PFSK-1 (cell line): Measurements from ENCODE around the gene MEP1A.

Source experiments
- FOXP2 ChIP-seq: optimal IDR thresholded peaks from 2 replicates; pipeline ENCODE3; 2011; ENCODE audit warnings: borderline replicate concordance, control low read depth, inconsistent platforms; ENCODE audit not compliant: insufficient read depth; ENCODE audit errors: extremely low read length, extremely low read depth
- POLR2AphosphoS5 ChIP-seq: IDR thresholded peaks from 2 replicates; pipeline ENCODE4 v1.6.1; 2012; ENCODE audit warnings: low read depth, mild to moderate bottlenecking, control low read depth, low read length, moderate library complexity
- REST ChIP-seq, 2 experiments: IDR thresholded peaks; 2 replicates each; pipeline versions ENCODE4 v1.6.1 to v1.8.0; 2011 to 2012; ENCODE audit warnings: low read depth in 2 of 2, low read length in 2 of 2, control low read depth in 1 of 2, inconsistent platforms in 1 of 2, mild to moderate bottlenecking in 1 of 2, moderate library complexity in 1 of 2; ENCODE audit not compliant: insufficient read depth in 1 of 2
- SIN3A ChIP-seq: IDR thresholded peaks from 2 replicates; pipeline ENCODE4 v1.6.1; 2012; ENCODE audit warnings: mild to moderate bottlenecking, low read length, moderate library complexity, borderline replicate concordance; ENCODE audit not compliant: insufficient read depth

- TF ChIP-seq POLR2AphosphoS5 (no peak), SIN3A (no peak), REST (IDR thresholded peaks at IDR 0.05; ENCODE audit: insufficient read depth in 1 of 2, low read depth in 2 of 2, low read length in 2 of 2) (no peak), FOXP2 (no peak)
Observed at GRCh38 chr6:46816626-46817025, 23.4 kb downstream of the MEP1A start.
